AG20443 (cell line): ENCODE results near the gene MTA2.
A peak's percentile ranks its signal among the peaks of the same experiment; 100 is the strongest.
"Not testable (repeated sequence)": the region's sequence is repeated elsewhere in the genome, so short reads cannot be mapped to it uniquely, and the experiment has no call there.

Source experiments
- DNase-seq: peaks from one replicate; pipeline ENCODE4 v3.0.0; 2012; ENCODE audit warnings: low spot score, mixed read lengths

The MTA2 gene

DNA sequence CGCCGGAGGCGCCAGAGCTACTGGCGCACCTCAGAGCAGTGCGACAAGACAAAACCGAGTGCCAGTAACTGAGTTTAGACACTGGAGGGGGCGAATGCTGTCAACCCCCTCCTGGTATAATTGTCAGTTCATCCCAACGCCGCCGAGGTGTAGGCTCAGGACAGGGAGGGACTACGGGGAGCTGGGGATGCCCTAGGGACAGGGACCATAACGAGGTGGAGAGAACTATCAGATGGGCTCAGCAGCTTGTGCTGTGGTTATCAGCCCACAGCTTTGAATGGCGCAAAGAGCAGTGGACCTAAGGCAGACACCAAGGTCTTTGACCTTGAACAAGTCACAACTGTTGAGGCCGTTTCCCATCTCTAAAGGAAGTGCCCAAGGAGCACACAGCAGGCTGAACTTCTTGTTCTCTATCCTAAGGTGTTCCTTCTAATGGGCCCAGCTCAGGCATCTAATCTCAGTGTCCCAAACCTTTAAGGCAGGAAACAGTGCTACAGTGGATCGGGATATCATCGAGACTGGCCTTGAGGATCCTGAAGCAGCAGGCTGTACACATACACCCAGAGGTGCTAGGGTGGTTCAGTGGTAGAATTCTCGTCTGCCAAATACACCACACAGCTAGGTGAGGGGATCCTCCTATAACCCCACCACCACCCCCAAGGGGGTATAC, 9.4 kb downstream of the MTA2 start:
- DNase-seq, result no peak

DNA sequence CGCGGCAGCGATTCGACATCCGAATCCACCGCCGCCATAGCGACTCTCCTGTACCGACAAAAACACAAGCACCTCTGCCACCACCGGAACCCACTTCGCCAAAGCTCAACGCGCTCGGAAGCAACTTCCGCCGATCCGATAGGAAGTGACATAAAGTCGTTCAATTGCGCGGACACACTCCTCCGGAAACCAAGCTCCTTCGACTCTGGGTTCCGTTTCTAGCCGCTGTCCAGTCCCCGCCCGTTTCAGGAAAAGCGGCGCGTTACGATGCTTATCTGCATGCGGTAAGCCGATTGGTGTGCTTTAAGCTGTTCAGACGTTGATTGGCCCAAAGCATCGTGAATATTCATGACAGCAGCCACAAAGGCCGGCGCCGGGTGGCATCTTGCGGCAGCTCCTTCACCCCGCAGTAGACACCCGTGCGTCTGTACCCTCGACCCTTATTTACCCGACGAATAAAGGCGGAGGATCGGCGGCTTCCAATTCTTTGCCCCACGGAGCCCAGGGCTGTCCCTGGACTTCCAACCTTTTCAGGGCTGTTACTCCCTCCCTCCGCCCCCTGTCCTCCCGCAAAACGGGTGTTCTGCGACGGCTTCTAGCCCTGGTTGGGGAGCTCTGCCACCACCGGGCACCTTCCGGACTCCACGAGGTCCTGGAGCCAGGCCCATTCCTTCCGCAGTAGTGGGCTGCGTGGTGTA, 10.1 kb downstream of the MTA2 start, which contains the start of gene TUT1:
Gene TUT1, minus strand, starts transcription at position 76 of the 698 bp plus-strand sequence. Its CDS starts 38 bp downstream, at position 38.
- DNase-seq, result peak; percentile 93

- no peak for DNase-seq
These were observed 12.6 kb downstream of the MTA2 start for GRCh38 chr11:62588966-62589637.

DNA sequence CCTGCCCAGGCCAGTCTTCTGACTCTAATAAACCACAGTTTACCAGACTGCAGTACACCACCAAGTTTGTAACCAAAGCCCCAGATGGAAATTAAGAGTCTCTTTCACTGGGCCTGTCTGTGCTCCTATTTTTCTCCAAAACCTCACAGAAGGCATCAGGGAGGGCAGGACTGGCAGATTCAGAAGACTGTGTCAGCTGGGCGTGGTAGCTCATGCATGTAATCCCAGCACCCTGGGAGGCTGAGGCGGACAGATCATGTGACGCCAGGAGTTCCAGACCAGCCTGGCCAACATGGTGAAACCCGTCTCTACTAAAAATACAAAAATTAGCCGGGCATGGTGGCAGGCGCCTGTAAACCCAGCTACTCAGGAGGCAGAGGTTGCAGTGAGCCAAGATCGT, 16.3 kb downstream of the MTA2 start:
- DNase-seq, result not testable (repeated sequence)

GRCh38 chr11:62581735-62582134, 19.9 kb downstream of the MTA2 start:
- not testable (repeated sequence) for DNase-seq

DNA sequence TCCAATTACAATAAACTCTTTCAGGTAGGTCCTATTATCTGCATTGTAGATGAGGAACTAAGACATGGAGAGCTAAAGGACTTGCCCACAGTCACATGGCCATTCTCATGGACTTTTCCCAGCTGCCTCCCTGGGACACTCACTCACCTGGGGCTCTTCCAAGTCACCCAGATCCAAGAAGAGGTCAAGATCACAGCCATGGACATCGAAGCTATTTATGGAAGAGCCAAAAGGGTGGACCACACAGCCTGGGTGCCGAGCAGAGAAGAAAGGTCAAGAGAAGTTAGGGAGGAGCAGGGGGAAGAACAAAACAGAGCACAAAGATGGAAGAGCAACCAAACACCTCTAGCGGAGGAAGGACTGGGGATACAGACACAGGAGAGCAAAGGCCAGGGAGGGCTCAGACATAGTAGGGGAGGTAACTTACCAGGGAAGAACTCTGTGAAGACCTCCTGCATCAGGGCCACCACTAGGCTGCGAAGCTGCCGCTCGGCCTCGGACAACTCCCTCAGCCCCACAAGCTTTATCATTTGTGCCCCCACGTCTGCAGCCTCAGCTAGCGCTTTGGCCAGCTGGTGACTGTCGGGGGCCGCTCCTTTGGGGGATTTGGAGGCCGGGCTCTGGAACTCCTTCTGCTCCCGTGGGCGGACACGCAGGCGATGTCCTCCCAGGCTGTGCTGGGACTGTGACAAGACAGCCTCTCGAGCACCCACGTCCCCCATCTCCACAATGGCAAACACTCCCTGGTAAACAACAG, 20.5 kb downstream of the MTA2 start:
- no peak for DNase-seq

GRCh38 chr11:62579252-62579651, 22.4 kb downstream of the MTA2 start:
- no peak for DNase-seq

- DNase-seq, result no peak
These were observed 23.1 kb downstream of the MTA2 start for GRCh38 chr11:62578541-62578940.

- DNase-seq, result no peak
These were observed 24.5 kb downstream of the MTA2 start for GRCh38 chr11:62577046-62577714.

DNA sequence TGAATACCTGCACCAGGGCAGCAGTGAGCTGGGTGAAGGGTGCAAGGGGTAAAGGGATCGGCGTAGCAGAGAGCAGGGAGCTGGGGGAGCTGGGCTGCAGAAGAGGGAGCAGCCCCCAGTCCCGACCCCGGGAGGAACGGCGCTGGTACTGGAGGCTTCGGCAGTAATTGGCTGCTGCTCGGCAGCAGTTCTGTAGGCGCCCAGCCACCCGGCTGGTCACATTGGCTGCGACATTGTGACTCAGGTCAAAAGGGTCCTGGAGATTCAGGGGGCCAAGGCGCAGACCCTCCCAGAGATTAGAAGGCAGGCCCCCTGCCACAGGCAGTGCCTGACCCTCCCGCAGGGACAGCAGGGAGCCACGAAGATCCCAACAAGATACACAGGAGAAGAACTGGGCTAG, 25.8 kb downstream of the MTA2 start:
- no peak for DNase-seq

DNA sequence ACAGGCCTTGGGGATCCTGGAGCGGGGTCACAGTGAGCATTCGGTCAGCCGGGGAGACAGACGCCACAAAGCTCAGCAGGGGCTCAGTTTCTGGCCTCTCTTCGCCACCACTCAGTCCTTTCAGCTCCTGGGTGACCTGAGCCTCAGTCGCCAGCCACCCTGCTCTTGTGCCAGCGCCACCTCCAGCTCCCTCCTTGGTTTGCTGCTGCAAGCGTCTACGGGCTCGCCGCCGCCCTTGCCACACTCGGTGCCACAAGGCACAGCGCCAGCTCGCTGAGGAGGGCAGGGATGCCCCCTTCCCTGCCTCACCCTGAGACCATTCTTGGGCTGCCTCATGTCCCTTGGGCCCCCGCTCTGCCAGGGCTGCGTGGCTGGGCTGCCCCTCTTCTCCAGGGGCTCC, 26.5 kb downstream of the MTA2 start:
- peak; percentile 25 for DNase-seq

DNA sequence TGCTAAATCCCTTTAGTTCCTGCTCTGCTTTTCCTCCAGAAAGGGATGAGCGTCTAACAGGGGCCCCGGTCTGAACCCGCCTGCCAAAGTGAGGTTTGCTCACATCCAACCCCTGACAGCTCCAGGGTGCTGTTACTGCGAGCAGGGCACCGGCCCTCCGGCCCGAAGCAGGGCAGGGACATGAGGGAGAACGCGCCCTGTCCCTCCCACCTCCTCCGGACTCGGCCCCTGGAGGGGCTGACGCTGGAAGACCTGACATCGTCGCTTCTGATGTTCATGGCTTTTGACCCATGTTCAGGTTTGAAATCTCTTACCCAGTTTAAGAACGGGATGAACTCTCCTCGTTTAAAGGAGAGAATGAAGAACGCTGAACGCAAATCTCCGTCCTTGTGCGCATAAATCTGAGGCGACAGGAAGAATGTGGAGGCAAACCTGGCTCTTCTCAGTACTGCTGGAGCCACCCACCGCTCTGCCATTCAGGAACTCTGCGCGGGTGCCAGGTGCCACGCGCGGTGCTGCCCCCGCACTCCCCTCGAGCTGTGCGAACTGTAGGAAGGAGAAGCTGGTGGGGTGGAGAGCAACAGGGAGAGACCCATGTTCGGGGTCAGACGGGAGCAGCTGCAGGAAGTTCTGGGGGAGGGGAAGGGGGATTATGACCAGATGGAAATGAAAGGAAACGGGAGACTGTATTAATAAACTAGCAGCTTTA, 27.1 kb downstream of the MTA2 start:
- DNase-seq, result peak; percentile 44

DNA sequence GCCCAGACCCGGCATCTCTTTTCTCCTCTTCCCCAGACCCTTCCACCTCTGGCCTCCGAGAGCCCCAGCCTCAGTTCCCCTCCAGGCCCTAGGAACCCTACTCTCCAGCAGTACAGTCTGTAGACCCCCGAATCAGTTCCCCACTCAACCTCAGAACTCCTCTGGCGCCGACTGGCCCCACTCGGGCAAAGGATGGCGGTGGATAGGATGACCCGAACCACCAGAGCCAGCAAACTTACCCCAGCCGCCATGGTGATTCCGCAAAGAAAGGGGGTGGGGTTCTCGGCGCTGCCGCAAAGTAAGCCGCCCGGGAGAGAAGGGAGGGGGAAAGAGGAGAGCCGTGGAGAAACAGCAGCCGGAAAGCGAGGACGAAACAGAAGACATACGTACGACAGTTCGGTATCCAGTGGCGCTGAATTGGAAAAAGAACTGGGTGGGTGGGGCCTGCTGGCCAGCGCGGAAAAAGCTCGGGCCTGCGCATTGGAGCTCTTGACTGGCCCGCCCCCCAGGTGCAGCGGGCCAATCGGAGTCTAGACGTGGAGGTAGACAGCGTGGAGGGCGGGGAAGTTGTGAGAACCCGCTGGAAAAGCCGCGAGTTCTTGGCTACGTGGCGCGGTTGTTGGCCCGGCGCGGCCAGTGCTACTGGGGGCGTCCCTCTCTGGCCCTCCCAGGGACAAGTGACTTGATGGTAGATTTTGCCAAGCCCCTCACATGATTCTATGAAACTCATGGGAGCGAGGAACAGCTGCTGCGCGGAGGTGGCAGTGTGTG, 27.9 kb downstream of the MTA2 start, which contains the start of gene EEF1G:
Gene EEF1G, minus strand, starts transcription at position 300 of the 771 bp plus-strand sequence. Its CDS starts 49 bp downstream, at position 251.
- DNase-seq, result peak; percentile 99

- DNase-seq, result peak; percentile 29
These were observed 28.6 kb downstream of the MTA2 start for GRCh38 chr11:62573006-62573591.

DNA sequence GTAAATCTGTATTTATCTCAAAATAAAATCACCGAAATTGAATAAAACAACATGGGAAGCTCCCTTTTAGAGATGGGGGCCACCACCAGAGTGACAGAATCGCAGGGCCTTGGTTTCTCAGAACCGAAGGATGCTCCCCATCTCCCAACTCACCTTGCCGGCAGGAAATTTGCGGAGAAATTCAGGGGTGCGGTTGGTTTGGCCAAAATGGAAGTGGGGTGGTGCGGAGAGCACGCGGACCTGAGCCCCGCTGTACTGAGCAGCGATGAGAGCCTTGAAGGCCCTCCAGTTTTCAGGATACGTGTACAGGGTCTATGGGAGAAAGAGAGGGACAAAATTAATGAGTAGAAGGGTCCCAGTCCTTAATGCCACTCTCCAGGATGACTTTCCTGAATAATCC, 29.2 kb downstream of the MTA2 start:
- no peak for DNase-seq

DNA sequence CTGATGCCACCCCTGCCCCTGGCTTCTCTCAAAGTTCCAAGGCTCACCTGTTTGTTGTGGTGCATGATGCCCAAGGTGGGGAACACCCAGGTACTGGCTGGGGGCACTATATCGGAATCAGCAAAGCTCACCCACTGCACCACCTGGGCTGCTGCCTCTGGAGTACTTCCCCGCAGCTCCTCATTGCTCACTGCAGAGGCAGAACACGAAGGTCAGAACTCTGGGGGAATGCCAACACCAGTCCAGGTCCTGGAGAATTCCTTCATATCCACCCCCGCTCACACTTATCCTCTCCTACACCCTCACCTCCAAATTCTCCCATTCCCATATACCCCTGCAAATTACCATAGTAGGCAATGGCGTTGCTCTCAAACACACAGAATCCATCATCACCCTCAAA, 30.2 kb downstream of the MTA2 start:
- not testable (repeated sequence) for DNase-seq

DNA sequence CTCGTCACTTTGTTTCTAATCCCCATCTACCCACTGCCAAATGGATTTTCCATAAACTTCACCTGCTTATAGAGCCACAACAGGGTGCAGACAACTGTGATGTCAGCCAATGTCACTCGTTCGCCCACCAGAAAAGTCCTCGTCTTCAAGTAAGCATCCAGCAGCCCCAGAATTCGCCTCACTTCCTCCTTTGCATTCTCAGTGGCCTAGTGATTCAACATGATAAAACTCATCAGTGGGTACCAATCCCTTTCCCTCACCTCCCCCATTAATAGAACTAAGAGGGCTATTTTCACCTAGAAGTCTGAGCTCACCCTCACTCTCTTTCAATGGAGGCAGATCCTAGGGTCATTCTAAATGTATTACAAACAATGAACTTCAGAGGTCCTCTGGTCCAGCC, 30.8 kb downstream of the MTA2 start:
- not testable (repeated sequence) for DNase-seq

DNA sequence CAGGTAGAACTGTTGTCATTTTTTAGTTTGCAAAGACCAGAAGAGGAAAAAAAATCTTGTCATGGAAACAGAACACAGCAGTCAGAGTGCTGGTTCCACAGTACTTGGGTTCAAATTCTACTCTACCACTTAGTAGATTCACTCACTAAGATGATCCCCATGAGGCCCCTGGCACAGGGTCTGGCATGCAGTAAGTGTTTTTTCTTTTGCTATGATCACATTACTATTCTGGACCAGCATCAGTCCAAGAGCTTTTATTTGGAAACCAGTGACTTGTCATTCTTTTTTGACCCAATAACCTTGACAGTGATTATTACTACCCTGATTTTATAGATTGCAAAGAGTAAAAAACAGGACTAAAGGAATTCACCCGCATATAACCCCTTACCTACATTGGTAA, 32.1 kb downstream of the MTA2 start:
- DNase-seq, result no peak

DNA sequence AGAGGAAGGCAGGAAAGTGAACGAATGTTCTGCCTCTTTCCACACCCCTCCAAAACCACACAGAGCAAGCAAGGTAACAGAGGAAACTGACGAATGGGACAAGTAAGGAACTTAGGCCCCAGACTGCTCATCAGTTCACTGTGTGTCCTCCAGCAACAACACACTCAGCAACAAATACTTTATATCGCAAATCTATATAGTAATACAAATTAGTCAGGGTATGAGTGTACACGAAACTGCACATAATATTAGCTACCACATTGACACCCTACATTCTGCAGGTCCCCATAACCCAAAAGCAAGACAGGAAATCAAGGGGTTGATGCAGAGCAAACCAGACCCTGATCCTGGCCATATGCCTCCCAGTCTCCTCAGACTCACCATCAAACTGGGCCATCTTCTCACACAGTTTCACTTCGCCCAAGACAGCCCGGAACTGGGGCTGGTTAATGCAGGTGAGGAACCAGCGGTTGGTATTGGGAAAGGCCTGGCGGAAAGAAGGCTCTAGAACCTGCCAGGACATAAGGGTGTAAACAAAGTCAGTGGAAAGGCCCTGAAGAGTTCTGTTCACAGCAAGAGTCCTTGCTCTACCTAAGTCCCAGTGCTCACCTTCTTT, 34.5 kb downstream of the MTA2 start:
- DNase-seq, result no peak
